ENCODE results near the gene PPP6R2.

The PPP6R2 gene

DNA sequence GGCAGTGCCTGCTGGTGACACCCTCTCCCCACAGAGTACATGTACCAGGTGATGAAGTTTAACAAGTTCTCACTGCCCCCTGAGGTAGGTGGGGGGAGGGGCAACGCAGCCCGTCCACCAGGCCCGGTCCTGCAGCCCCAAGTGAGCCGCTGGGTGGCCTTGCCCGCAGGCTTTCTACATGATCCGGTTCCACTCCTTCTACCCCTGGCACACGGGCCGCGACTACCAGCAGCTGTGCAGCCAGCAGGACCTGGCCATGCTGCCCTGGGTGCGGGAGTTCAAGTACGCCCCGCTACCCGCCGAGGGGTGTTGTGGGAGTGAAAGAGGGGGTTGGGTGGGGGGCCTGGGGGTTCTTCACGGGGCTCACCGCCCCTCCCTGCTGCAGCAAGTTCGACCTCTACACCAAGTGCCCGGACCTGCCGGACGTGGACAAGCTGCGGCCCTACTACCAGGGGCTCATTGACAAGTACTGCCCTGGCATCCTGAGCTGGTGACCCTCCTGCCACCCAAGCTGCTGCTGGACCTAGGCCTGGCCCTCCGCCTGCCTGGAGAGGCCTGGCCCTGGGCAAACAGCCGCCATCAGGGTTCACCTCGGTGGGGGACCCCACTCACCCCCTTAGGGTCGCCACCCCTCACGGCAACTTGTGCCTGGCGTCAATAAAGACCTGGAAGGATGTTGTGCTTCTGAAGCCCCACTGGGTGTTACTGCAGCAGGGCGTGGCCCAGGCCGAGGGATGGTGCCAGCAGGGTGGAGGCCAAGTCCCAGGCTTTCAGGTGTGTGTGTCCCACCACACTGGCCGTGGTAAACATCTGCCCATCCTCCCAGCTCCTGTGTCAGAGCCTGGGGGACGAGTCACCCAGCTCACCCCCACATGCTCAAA, 146.5 kb downstream of the PPP6R2 start:
- DNase-seq = no peak

DNA sequence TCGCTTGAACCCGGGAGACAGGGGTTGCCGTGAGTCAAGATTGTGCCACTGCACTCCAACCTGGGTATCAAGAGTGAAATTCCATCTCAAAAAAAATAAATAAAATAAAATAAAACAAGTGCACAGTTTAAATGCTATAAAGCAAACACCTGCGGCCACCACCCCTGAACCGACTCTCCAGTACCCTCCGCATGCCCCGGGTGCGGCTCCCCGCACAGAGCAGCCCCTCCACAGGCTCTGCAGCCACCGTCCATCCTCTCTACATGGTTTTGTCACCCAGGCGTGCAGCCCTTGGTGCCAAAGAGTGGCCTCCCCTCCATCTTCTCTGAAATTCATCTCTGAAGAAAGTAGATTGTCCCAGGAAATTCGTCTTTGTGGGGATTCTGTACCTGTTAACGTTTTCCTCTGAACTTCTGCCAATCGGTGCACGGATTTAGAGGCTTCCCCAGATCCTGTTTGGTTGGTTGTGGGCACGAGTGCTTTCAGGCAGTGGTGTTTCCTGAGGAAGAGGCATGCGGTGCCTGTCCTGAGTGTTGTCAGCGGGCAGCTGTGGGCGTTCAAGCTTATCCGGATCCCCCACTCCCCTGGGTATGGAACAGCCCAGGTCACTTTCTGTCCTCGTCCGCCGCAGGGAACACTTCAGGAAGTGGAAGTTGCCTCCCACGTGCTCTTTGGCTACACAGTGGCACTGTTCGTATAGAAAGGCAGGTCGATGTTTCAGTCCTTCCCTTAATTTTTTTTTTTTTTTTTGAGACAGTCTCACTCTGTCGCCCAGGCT, 147.6 kb downstream of the PPP6R2 start:
- DNase-seq = no peak
